Activated CD8-positive, alpha-beta memory T cell treated with anti-CD3 and anti-CD28 coated beads for 1 hour (primary cell): ENCODE results near the gene KCNJ6.

Source experiments
- DNase-seq, 2 donors: peaks; one replicate each; pipeline ENCODE4 v3.0.0-alpha.2; 2020; ENCODE audit warnings: low read depth in 1 of 2; ENCODE audit errors: extremely low read depth in 1 of 2

The KCNJ6 gene

DNA sequence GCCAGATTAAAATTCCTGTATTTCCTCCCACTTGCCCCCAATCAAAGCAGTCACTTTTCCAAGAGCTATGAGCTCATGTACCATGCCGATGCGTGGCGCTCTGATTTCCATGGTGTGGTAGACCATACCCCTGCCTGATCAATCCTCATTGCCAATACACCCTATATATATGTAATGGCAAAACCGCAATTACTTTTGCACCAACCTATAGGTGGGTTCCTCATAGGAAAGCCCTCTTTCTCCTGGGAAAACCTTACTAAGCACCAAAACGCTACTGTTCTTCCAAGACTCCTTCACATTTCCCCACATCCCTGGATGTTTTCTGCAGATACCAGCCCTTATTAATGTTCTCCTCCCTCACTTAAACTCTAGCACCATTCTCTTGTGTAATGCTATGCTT lies 11.0 kb downstream of the KCNJ6 start:
- DNase-seq = no peak

DNA sequence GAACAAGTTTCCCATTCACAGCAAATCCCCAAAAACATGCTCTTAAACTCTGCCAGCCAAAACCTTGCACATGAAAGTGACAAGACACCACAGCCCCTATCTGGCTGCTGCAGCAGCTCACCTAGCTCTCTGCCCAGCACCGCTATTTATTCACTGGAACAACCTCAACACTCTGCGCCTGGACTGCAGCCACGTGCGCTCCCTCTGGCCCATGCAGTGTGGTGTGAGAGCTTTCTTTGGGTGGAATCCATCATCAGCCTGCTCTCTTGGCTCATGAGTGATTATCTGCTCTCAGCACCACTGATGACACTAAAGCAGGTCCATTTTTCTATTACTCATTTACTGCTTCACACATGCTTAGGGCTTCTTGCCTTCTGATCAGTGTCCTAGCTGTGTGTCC lies 11.4 kb downstream of the KCNJ6 start:
- no peak for DNase-seq

DNA sequence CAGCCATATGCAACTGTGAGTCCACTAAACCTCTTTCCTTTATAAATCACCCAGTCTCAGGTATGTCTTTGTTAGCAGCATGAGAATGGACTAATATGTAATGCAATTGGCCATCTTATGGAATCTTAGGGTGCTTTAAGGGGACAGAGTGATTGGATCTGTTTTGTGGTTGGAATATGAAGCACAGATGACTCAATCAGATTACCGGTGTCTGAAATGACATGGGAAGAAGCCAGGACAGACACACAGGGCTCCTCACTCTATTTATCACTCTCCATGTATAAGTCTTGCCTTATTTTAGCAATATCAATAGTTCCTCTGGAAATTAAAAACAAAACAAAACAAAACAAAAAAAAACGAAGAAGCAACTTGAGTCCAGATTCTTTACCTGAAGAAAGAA lies 12.9 kb downstream of the KCNJ6 start:
- no peak for DNase-seq

- DNase-seq = no peak
These were observed 17.1 kb downstream of the KCNJ6 start for GRCh38 chr21:37899146-37899545.

DNA sequence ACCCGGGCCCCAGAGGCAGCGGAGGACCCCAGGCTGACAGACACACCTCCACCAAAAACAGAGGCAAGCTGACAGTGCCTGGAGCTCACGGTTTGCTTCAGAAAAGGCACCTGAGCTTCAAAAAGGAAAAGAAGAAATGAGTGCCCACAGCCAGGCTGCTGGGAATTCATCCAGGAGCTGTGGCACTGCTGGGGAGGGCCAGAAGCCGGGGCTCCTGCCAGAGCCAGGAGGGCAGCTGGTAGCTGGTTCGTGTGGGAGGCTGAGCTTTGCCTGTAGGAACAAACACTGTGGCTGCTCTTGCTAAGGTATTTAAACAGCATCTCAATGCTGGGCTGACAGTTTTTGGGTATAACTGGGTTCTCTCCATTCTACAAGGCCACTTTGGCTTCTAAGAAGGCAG lies 19.5 kb downstream of the KCNJ6 start:
- no peak for DNase-seq

DNA sequence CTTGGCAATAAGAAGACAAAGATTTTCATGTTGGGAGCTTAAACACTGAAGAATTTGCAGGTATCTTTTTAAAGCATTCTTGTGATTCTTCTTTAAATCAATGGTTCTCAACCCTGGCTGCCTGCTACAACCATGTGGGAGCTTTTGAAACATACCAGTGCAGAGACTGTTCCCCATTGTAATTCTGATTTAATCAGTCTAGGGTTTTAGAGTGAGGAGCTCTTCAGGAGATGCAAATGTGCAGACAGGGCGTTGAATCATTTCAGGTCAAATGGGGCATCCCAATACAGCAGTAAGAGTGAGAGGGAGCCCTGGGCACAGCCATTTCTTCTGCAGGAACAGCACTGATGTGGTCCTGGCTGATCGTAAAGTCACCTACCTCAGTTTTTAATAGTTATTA lies 24.3 kb downstream of the KCNJ6 start:
- no peak for DNase-seq

GRCh38 chr21:37888659-37889058 lies 27.6 kb downstream of the KCNJ6 start:
- DNase-seq = no peak

GRCh38 chr21:37886726-37887299 lies 29.4 kb downstream of the KCNJ6 start:
- no peak for DNase-seq

- DNase-seq = no peak
These were observed 30.1 kb downstream of the KCNJ6 start for GRCh38 chr21:37886120-37886519.

DNA sequence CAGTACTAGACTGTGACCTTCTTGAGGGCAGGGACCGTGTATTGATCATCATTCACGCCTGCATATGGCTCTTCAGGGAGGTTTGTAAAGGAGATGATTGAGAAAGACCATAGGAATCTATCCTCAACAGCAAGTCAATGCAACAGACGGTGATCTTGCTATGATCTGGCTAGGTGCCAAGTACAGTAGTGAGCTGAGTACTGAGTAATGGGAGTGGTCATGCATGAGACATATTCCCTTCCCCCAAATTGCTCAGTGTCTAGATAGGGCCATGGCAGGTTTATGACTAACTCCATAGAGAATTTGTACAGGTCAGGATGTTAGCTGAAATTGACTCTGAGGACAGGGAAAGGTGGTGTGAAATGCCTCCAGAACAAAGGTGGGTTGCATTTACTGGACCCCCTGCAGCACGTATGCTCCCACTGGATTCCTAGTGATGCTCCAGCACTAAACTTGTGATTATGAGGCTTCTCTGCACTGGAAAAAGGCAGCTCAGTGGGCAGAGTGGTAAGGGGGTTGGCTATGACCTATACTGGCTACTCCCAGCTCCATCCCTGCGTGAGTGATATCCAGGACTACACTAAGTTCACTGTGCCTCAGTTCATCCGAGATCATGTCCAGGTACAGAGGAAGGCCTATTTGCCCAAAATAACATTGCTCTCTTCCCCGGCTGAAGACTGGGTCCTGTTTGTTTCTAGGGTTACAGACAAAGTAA lies 37.2 kb downstream of the KCNJ6 start:
- DNase-seq = no peak

DNA sequence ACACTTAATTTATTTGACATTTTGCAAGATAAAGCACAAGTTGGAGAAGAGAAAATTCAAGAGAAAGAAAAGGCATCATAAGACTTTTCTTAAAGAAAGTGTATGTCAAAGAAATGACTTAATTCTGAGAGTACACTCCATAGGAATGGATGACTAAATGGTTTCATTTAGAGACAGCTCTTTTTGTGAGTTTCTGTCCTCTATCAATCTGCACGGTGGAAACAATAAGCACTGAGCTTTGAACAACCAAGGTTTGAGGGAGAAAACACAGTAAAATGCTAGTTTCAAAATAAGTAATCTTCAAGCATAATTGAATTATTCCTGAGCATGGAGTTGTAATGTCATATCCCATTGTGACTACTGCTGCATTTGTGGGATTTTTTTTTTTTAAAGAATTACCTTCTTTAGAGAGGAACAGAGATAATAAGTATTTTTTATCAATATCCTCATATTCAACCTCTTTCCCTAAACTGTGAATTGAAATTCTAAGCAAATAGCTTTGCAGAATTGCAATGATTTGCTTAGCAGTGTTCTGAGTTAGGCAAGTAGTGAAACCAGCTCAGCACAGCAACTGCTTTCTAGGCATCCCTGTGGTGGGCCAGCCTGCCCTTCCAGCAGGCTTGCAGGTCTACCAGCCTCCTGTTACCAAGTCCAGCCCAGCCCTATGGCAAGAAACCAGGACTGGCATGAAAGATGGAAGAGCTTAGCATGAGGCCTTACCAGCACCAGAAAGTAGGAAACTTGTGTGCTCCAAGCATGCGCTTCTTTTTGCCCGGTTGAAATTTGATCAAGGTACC lies 38.2 kb downstream of the KCNJ6 start:
- DNase-seq = no peak

DNA sequence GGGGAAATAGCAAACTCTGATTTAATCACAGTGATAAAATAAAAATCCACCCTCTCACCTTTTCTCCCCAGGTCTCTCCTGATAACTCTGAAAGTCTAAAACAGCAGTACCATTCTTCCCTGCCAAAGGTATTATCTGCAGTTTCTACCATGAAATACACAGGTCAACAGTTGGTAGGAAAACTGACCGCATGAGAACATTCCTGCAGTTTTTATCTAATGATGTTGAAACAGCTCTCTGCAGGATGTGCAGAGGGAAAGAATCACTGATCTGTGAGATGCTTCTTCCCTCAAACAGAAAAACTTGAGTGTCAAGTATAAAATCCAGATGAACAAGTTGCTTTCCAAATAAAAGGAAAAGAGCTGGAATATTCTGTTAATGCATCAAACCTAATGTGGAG lies 39.1 kb downstream of the KCNJ6 start:
- no peak for DNase-seq

GRCh38 chr21:37876561-37876960 lies 39.7 kb downstream of the KCNJ6 start:
- no peak for DNase-seq

GRCh38 chr21:37874904-37875780 lies 41.1 kb downstream of the KCNJ6 start:
- no peak for DNase-seq

DNA sequence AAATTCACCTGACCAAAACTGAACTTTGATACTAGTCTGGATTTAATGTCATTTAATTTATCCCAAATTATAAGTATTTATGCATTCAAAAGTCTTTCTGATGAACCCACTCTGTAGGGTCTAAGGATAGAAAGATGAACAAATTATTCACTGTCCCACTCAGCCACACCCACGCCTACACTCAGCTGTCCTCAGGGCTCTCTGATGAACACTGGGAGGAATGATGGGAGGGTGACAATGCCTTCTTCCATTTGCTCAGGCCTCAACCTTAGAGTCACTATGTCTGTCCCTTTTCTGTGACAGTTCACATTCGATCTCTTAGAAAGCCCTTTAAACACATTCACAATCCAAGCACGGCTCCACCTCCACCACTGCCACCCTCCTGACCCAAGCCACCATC lies 41.8 kb downstream of the KCNJ6 start:
- no peak for DNase-seq

DNA sequence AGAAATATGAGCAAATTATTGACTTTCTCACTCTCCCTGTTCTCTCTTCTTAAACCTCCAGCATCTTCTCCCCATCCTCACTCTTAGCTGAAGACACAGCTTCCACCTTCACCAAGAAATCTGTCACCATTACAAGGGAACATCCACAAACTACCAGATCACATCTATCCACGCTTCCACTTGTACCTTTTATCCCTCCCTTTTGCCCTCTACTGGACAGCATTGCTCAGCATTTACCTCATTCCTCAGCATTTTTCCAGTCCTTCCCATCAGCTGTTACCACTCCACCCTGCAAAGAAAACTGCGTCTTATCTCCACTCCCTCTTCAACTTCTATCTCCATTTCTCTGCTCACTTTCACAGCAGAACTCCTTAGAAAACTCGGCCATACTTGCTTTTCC lies 42.6 kb downstream of the KCNJ6 start:
- no peak for DNase-seq

- DNase-seq = no peak
These were observed 45.0 kb downstream of the KCNJ6 start for GRCh38 chr21:37871121-37871862.

GRCh38 chr21:37870221-37870620 lies 46.0 kb downstream of the KCNJ6 start:
- no peak for DNase-seq

GRCh38 chr21:37869661-37870060 lies 46.6 kb downstream of the KCNJ6 start:
- no peak for DNase-seq

GRCh38 chr21:37868446-37869295 lies 47.6 kb downstream of the KCNJ6 start:
- no peak for DNase-seq
